ENCODE results near the gene MRPL51.
"Not testable (repeated sequence)": the region's sequence is repeated elsewhere in the genome, so short reads cannot be mapped to it uniquely, and the experiment has no call there.

Gene MRPL51

GRCh38 chr12:6488240-6488639 lies 4.8 kb downstream of the MRPL51 start:
- no peak for DNase-seq (ENCODE audit: low read depth)

GRCh38 chr12:6478416-6478815 lies 14.6 kb downstream of the MRPL51 start:
- DNase-seq (ENCODE audit: low read depth): no peak

GRCh38 chr12:6477601-6478377 lies 15.3 kb downstream of the MRPL51 start:
- not testable (repeated sequence) for DNase-seq (ENCODE audit: low read depth)

- DNase-seq (ENCODE audit: low read depth): no peak
Measured at GRCh38 chr12:6476489-6476888, 16.6 kb downstream of the MRPL51 start.

GRCh38 chr12:6475233-6475975 lies 17.7 kb downstream of the MRPL51 start:
- DNase-seq (ENCODE audit: low read depth): not testable (repeated sequence)

GRCh38 chr12:6472491-6472890 lies 20.6 kb downstream of the MRPL51 start:
- no peak for DNase-seq (ENCODE audit: low read depth)

- no peak for DNase-seq (ENCODE audit: low read depth)
Measured at GRCh38 chr12:6471989-6472360, 21.1 kb downstream of the MRPL51 start.

- DNase-seq (ENCODE audit: low read depth): peak; percentile 96
Measured at GRCh38 chr12:6470375-6471163, 22.5 kb downstream of the MRPL51 start, which contains the start of gene VAMP1. VAMP1 (minus strand) TSS chr12:6470677; CDS start chr12:6470531, 146 bp downstream.

GRCh38 chr12:6469609-6470374 lies 23.3 kb downstream of the MRPL51 start:
- no peak for DNase-seq (ENCODE audit: low read depth)

GRCh38 chr12:6469092-6469491 lies 24.0 kb downstream of the MRPL51 start:
- DNase-seq (ENCODE audit: low read depth): no peak

- no peak for DNase-seq (ENCODE audit: low read depth)
Measured at GRCh38 chr12:6468283-6468575, 24.8 kb downstream of the MRPL51 start.

- DNase-seq (ENCODE audit: low read depth): not testable (repeated sequence)
Measured at GRCh38 chr12:6467571-6468282, 25.3 kb downstream of the MRPL51 start.

- not testable (repeated sequence) for DNase-seq (ENCODE audit: low read depth)
Measured at GRCh38 chr12:6466751-6467150, 26.3 kb downstream of the MRPL51 start.

GRCh38 chr12:6466184-6466573 lies 26.9 kb downstream of the MRPL51 start:
- no peak for DNase-seq (ENCODE audit: low read depth)

GRCh38 chr12:6465467-6466183 lies 27.4 kb downstream of the MRPL51 start:
- peak; percentile 38 for DNase-seq (ENCODE audit: low read depth)

GRCh38 chr12:6464531-6464930 lies 28.5 kb downstream of the MRPL51 start:
- DNase-seq (ENCODE audit: low read depth): no peak

- DNase-seq (ENCODE audit: low read depth): no peak
Measured at GRCh38 chr12:6463858-6464257, 29.2 kb downstream of the MRPL51 start.

GRCh38 chr12:6463216-6463615 lies 29.8 kb downstream of the MRPL51 start:
- DNase-seq (ENCODE audit: low read depth): no peak

GRCh38 chr12:6462234-6462995 lies 30.6 kb downstream of the MRPL51 start:
- DNase-seq (ENCODE audit: low read depth): peak; percentile 36
